ENCODE data around the gene AURKAIP1. TPM values are rescaled to one million over a fixed set of nuclear protein-coding genes. Genes with fewer than 3 reads are reported as not detected.

Gene AURKAIP1
- total and polyA plus RNA-seq, 2 of the 13 experiments (the other 11 are each of a cell fraction or from before 2014, with no cell fraction given) = 69.5 to 175 TPM

DNA sequence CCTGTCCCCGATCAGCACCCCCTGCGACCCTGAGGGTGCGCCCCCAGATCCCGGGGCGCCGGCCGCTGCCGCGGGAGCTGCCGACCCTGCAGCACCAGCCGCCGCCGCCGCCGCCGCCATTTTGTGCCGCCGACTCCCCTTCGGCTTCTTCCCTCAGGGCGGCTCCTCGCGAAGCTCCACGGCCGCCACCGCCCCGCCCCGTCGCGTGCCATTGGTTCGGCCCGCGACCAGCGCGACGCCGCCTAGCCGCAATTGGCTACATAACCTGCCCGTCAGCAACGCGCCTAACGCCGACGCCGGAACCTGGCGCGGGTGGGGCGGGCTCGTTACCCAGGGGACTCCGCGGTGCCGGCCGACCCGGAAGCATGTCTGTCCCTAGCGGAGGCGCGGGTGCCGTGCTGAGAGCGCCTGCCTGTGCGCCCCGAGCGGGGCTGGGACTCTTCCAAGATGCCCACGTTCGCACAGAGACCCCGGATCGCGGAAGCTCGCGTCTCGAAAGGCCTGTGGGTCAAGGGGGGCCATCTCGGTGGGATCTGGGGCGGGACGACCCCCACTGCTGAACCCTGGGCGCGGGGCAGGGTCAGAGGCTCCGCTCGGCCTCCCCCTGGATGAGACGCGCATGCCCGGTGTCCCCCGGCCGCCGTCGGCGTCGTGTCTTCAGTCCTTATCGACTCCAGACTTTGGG is 24.3 kb upstream of the AURKAIP1 start, which contains the start of gene CCNL2 (continued):
- TF ChIP-seq, protein P1, sequence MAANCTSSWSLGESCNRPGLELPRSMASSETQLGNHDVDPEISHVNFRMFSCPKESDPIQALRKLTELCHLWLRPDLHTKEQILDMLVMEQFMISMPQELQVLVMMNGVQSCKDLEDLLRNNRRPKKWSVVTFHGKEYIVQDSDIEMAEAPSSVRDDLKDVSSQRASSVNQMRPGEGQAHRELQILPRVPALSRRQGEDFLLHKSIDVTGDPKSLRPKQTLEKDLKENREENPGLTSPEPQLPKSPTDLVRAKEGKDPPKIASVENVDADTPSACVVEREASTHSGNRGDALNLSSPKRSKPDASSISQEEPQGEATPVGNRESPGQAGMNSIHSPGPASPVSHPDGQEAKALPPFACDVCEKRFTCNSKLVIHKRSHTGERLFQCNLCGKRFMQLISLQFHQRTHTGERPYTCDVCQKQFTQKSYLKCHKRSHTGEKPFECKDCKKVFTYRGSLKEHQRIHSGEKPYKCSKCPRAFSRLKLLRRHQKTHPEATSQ (CRISPR knock-in tag; IDR thresholded peaks at IDR 0.05; ENCODE audit: borderline replicate concordance) = no peak
- TF ChIP-seq TOE1 (CRISPR knock-in tag; IDR thresholded peaks at IDR 0.05) (no peak), ZNF615 (CRISPR knock-in tag; IDR thresholded peaks at IDR 0.05; ENCODE audit: borderline replicate concordance) (no peak), ZNF512 (CRISPR knock-in tag; IDR thresholded peaks at IDR 0.05) (no peak), HNF4A (CRISPR knock-in tag; IDR thresholded peaks at IDR 0.05) (no peak; the same call in 1 of the 2 replicates), ZNF772 (CRISPR knock-in tag; IDR thresholded peaks at IDR 0.05) (no peak; the same call in 1 of the 2 replicates), SIX4 (CRISPR knock-in tag; IDR thresholded peaks at IDR 0.05) (no peak), LRRFIP1 (CRISPR knock-in tag; conservative IDR thresholded peaks at IDR 0.05) (no peak), PHF8 (CRISPR knock-in tag; IDR thresholded peaks at IDR 0.05) (peak; percentile 82), ELF3 (CRISPR knock-in tag; IDR thresholded peaks at IDR 0.05) (peak; percentile 78), ZNF770 (CRISPR knock-in tag; IDR thresholded peaks at IDR 0.05) (no peak; the same call in 1 of the 2 replicates), HCFC1 (IDR thresholded peaks at IDR 0.05; ENCODE audit: low read depth, low read length) (no peak; the same call in 1 of the 2 replicates), KLF11 (CRISPR knock-in tag; IDR thresholded peaks at IDR 0.05) (no peak), DNMT1 (CRISPR knock-in tag; IDR thresholded peaks at IDR 0.05) (no peak), NCOR1 (IDR thresholded peaks at IDR 0.05; ENCODE audit: borderline replicate concordance, low read length) (peak; percentile 20; the same call in 1 of the 2 replicates), ZNF761 (CRISPR knock-in tag; conservative IDR thresholded peaks at IDR 0.05) (peak; percentile 90)
- TF ChIP-seq, protein P2, sequence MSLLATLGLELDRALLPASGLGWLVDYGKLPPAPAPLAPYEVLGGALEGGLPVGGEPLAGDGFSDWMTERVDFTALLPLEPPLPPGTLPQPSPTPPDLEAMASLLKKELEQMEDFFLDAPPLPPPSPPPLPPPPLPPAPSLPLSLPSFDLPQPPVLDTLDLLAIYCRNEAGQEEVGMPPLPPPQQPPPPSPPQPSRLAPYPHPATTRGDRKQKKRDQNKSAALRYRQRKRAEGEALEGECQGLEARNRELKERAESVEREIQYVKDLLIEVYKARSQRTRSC (CRISPR knock-in tag; IDR thresholded peaks at IDR 0.05; ENCODE audit: low read depth) = no peak; the same call in 1 of the 2 replicates
- TF ChIP-seq, protein P3, sequence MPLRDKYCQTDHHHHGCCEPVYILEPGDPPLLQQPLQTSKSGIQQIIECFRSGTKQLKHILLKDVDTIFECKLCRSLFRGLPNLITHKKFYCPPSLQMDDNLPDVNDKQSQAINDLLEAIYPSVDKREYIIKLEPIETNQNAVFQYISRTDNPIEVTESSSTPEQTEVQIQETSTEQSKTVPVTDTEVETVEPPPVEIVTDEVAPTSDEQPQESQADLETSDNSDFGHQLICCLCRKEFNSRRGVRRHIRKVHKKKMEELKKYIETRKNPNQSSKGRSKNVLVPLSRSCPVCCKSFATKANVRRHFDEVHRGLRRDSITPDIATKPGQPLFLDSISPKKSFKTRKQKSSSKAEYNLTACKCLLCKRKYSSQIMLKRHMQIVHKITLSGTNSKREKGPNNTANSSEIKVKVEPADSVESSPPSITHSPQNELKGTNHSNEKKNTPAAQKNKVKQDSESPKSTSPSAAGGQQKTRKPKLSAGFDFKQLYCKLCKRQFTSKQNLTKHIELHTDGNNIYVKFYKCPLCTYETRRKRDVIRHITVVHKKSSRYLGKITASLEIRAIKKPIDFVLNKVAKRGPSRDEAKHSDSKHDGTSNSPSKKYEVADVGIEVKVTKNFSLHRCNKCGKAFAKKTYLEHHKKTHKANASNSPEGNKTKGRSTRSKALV (CRISPR knock-in tag; IDR thresholded peaks at IDR 0.05) = 0 out of 2 replicates have a peak, but pooled peaks have one; percentile 60
